PFSK-1 (cell line): Measurements from ENCODE around the gene PLCXD3.

Experiments
- REST ChIP-seq, 2 experiments: IDR thresholded peaks; 2 replicates each; pipeline versions ENCODE4 v1.6.1 to v1.8.0; 2011 to 2012; ENCODE audit warnings: low read depth in 2 of 2, low read length in 2 of 2, control low read depth in 1 of 2, inconsistent platforms in 1 of 2, mild to moderate bottlenecking in 1 of 2, moderate library complexity in 1 of 2; ENCODE audit not compliant: insufficient read depth in 1 of 2
- SIN3A ChIP-seq: IDR thresholded peaks from 2 replicates; pipeline ENCODE4 v1.6.1; 2012; ENCODE audit warnings: mild to moderate bottlenecking, low read length, moderate library complexity, borderline replicate concordance; ENCODE audit not compliant: insufficient read depth

DNA sequence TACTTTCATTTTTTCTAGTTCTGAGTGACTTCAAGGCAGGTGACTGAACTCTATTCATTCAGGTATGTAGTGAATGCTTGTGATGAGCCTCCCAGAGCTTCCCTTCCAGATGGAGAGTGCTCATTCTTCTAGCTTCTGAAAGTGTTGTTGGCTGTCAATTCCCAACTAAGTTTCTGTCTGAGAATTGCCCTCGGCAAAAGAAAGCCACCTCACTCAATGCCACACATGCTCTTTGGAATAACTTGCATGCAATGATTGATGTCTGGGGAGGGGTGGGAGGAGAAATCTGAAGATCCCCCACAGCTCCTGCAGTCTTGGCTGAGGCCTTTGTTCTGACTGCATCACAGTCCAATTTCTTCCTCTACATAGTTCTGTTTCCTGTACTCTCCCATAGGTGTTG is 173.9 kb downstream of the PLCXD3 start:
- TF ChIP-seq SIN3A (no peak), REST (IDR thresholded peaks at IDR 0.05; ENCODE audit: insufficient read depth in 1 of 2, low read depth in 2 of 2, low read length in 2 of 2) (no peak)
